OCI-M2 (cell line): Measurements from ENCODE around the gene NAGK.
"Not testable (repeated sequence)": the region's sequence is repeated elsewhere in the genome, so short reads cannot be mapped to it uniquely, and the experiment has no call there.

Experiments used
- DNase-seq: peaks from one replicate; lab custom pipeline; 2025; ENCODE audit not compliant: unreplicated experiment; lab: John Stamatoyannopoulos, UW

The NAGK gene

GRCh38 chr2:71103809-71104208 lies 35.4 kb downstream of the NAGK start:
- DNase-seq = no peak

- not testable (repeated sequence) for DNase-seq
Observed at GRCh38 chr2:71106463-71106862, 38.0 kb downstream of the NAGK start.

GRCh38 chr2:71108091-71108490 lies 39.6 kb downstream of the NAGK start:
- DNase-seq = no peak

GRCh38 chr2:71113843-71114242 lies 45.4 kb downstream of the NAGK start:
- no peak for DNase-seq

- no peak for DNase-seq
Observed at GRCh38 chr2:71117063-71117462, 48.6 kb downstream of the NAGK start.

- no peak for DNase-seq
Observed at GRCh38 chr2:71120195-71120594, 51.7 kb downstream of the NAGK start.

- no peak for DNase-seq
Observed at GRCh38 chr2:71121479-71121878, 53.0 kb downstream of the NAGK start.

GRCh38 chr2:71122387-71123298 lies 54.2 kb downstream of the NAGK start:
- no peak for DNase-seq

GRCh38 chr2:71125506-71126294 lies 57.3 kb downstream of the NAGK start:
- DNase-seq = no peak

- no peak for DNase-seq
Observed at GRCh38 chr2:71126957-71127356, 58.5 kb downstream of the NAGK start.
